HG03439 (cell line): ENCODE data around the gene H2BW1.
"Not testable (repeated sequence)": the region's sequence is repeated elsewhere in the genome, so short reads cannot be mapped to it uniquely, and the experiment has no call there.

ENCODE experiments used
- ATAC-seq: cut with Tn5 transposase; IDR thresholded peaks from one replicate; pipeline ENCODE4 v1.9.1; 2021; ENCODE audit warnings: mild to moderate bottlenecking, moderate library complexity; ENCODE audit not compliant: unreplicated experiment

H2BW1 gene, protein sequence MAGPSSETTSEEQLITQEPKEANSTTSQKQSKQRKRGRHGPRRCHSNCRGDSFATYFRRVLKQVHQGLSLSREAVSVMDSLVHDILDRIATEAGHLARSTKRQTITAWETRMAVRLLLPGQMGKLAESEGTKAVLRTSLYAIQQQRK

DNA sequence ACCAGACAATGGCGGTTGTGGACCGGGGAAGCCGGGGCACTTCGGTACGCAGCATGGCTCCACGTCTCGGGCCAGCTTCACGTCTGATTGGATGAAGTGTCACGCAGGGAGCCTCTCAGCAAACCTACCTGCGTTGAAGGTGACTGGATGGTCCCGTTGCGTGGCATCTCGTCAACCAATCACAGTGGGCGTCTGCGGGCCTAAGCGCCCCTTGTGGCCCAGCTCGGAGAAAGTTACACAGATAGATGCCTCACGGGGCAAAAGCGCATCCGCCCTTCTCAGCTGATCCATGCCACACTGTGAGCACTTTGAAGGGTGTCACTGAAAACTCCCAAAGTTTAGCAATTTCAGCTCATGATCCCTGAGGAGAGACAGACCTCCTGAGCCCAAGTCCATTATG, at the start of gene H2BW1:
TSS of gene H2BW1 (minus strand) at position 103 of the 400 bp plus-strand sequence. CDS start 132 bp downstream, outside the sequence.
- no peak for ATAC-seq

DNA sequence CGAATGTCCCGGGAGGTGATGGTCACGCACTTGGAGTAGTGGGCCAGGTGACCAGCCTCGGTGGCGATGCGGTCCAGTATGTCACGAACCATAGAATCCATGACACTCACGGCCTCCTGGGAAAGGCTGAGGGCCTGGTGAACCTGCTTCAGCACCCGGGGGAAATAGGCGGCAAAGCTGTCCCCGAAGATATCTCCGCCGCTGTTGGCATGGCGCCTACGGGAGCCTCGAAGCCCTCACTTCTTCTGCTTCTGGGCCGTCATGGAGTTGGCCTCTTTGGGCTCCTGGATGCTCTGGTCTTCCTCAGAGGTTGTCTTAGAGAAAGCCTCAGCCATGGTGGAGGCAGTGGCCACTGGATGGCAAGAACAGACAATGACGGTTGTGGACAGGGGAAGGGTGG, 49.1 kb upstream of the H2BW1 start:
- ATAC-seq, result not testable (repeated sequence)

DNA sequence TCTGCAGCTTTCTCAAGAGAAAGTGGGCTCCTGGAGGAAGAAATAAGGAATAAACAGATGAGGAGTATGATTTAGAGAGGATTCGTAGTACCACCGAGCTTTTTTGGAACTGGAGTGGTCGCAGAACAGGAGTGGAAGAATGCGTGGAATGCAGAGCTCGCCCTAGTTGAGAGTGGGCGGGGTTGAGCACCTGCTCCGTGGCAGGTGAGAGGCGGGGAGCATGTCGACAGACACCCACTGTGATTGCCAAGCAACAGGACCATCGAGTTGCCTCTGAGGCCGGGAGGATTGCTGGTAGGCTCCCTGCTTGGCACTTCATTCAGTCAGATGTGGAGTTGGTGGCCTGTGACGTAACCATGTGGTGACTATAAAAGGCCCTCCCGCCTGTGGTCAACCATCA, 41.4 kb upstream of the H2BW1 start:
- ATAC-seq, result not testable (repeated sequence)

DNA sequence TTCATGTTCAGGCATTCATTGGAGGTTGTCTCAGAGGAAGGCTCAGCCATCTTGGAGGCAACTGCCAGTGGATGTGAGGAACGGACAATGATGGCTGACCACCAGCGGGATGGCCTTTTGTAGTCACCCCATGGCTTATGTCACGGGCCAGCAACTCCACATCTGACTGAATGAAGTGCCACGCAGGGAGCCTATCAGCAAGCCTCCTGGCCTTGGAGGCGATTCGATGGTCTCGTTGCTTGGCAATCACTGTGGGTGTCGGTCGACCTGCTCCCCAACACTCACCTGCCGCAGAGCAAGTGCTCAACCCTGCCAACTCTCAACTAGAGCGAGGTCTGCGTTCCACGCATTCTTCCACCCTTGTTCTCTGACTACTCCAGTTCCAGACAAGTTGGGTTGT, 33.7 kb upstream of the H2BW1 start:
- ATAC-seq, result no peak

DNA sequence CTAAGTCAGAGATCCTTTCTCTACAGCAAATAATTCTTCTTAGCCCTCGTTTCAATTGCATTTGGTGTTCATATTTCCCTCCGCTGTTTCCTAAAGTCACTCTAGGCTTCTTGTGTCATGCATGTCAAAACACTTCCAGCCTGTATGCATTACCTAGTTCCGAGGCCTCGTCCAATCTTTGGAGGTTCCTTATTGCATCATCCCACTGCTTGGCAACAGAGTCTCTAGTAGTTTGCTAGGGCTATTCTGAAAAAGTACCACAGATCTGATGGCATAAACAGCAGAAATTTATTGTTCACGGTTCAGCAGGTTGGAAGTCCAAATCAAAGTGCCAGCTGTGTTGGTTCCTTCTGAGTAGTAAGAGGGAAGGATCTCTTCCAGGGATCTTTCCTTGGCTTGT, 32.1 kb upstream of the H2BW1 start:
- no peak for ATAC-seq

DNA sequence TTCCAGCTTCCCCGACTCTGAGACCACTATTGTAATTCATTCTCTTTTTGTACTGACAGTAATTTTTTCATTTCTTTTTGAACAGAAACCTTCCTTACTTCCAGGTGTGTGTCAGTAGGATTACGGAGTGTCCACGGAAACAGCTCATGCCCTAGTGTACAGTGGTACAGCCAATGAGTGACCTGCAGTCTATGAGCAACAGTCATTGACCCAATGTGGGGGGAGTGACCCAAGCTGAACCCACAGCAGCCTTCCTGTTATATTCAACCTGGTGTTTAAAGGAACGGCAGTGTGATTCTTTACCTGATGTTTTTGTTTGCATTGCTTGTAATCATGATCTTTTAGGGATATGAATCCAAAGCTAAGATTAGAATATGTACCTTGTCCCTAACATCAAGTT, 27.5 kb upstream of the H2BW1 start:
- ATAC-seq, result no peak

DNA sequence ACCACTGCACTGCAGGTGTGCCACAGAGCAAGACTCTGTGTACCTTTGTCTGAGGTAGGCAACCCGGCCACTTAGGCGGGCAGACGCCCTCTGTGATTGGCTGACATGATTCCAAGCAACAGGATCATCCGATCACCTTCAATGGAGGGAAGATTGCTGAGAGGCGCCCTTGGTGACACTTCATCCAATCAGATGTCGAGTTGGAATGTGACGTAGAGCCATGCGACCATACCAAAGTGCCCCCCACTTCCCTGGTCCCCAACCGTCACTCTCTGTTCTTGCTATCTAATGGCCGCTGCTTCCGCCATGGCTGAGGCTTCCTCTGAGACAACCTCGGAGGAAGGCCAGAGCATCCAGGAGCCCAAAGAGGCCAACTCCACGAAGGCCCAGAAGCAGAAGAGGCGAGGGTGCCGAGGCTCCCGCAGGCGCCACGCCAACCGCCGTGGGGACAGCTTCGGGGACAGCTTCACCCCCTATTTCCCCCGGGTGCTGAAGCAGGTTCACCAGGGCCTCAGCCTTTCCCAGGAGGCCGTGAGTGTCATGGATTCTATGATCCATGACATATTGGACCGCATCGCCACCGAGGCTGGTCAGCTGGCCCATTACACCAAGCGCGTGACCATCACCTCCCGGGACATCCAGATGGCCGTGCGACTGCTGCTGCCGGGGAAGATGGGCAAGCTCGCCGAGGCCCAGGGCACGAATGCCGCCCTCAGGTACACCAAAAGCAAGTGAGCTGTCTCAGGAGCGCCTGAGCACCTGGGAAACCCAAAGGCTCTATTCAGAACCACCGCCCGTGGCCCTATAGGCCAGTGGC, 26.4 kb upstream of the H2BW1 start, which contains the start of gene H2BW2:
TSS of gene H2BW2 (plus strand) at position 268 of the 817 bp plus-strand sequence. CDS start at position 307, 39 bp downstream.
- ATAC-seq, result no peak

DNA sequence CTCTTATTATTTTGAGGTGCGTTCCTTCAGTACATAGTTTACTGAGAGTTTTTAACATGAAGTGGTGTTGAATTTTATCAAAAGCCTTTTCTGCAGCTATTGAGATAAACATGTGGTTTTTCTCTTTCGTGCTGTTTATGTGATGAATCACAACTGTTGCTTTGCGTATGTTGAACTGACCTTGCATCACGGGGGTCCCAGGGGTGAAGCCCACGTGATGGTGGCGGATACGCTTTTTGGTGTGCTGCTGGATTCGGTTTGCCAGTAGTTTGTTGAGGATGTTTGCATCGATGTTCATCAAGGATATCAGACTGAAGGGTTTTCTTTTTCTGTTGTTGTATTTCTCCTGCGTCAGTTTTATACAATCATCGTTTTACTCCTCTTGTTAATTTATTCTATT, 4.6 kb upstream of the H2BW1 start:
- ATAC-seq, result no peak

DNA sequence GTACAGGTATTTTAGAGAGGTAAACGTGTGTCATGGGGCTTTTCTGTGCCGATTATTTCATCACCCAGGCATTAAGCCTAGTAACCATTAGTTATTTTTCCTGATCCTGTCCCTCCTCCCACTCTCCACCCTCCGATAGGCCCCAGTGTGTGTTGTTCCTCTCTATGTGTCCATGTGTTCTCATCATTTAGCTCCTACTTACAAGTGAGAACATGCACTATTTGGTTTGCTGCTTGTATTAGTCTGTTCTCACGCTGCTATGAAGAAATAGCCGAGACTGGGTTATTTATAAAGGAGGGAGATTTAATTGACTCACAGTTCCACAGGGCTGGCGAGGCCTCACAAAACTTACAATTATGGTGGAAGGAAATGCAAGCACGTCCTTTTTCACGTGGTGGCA, 2.1 kb upstream of the H2BW1 start:
- ATAC-seq, result not testable (repeated sequence)

DNA sequence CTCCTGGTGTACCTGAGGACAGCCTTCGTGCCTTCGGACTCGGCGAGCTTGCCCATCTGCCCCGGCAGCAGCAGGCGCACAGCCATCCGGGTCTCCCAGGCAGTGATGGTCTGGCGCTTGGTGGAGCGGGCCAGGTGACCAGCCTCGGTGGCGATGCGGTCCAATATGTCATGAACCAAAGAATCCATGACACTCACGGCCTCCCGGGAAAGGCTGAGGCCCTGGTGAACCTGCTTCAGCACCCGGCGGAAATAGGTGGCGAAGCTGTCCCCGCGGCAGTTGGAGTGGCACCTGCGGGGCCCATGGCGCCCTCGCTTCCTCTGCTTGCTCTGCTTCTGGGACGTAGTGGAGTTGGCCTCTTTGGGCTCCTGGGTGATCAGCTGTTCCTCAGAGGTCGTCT, 350 bp downstream of the H2BW1 start:
- no peak for ATAC-seq

DNA sequence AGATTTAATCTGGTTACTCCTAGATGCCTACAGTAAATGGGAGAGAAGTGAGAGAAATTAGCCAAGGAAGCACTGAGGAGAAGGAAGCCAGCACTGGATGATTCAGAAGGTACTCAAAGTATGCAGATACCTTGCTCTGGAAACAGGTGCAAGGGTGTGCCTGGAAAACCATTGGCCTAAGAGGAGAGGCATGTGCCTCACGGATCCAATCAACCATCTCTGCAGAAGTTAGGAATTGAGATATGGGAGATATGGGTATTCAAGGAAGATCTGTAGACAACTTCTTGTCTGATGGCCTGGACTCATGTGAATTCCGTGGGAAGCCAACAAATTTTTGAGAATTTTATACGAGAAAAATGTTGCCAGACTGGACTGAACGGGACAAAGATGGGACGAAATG, 4.7 kb downstream of the H2BW1 start:
- ATAC-seq, result no peak

DNA sequence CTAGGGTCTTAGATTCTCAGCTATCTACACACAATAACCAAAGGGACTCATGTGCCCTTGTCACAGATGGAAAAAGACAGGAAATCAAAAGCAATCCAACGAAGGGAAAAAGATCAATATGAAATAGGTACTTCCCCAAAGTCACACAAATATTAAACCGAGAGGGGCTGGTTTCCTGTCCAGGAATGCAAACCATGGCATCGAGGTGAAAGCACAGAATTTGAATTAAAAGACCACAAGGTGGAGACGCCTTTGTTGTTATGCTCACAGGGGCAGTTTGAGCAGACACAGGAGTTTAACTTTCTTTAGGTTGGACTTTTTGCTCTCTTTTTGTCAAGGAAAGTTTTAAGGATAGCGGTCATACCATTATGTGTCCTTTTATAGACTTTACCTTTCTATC, 14.3 kb downstream of the H2BW1 start:
- ATAC-seq, result peak; percentile 51

DNA sequence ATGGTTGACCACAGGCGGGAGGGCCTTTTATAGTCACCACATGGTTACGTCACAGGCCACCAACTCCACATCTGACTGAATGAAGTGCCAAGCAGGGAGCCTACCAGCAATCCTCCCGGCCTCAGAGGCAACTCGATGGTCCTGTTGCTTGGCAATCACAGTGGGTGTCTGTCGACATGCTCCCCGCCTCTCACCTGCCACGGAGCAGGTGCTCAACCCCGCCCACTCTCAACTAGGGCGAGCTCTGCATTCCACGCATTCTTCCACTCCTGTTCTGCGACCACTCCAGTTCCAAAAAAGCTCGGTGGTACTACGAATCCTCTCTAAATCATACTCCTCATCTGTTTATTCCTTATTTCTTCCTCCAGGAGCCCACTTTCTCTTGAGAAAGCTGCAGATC, 30.0 kb downstream of the H2BW1 start:
- ATAC-seq, result not testable (repeated sequence)

DNA sequence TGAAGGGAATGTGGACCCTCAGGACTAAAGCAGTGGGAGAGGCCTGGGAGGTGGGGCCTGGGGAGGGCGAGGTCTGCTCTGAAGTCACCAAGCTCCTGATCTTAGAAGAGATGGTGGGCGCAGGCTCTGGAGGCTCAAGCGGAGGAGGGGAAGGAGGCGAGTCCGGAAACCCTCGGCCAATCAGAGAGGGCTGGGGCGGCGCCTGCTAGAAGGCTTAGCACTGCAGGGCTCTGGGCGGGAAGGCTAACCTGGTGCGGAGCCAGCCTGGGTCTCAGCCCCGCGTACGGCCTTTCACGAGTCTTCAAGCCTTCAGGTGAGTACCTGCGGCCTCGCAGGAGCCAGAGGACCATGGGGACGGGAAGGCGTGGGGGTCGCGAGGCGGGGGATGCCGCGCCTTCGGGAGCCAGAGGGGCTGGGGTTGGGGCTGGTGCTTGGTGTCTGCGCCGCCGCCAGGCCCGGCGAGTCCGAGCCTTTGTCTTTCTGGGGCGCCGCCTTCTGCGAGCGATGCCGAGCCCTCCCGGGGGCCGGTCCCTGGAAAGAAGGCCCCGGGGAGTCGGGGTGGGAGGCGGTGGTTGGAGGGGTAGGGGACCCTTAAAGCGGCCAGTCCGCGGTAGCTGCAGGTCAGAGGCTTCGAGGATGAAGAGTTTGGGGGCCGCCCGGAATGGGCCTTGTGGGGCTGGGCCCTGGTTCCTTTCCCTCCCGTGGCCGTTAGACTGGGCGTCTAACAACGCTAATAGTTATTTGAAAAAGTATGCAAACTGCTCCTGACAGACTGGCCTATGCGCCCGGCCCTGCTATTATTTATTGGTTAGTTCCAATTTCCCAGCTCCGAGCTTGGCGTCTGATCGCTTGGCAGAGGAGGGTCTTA, 50.9 kb downstream of the H2BW1 start, which contains the start of gene TMSB15B:
TSS of gene TMSB15B (plus strand) at position 217 of the 868 bp plus-strand sequence.
- ATAC-seq, result peak; percentile 99
